HG03442 (cell line): Measurements from ENCODE around the gene PROB1.
"Not testable (repeated sequence)": the region's sequence is repeated elsewhere in the genome, so short reads cannot be mapped to it uniquely, and the experiment has no call there.

ENCODE experiments used
- ATAC-seq: cut with Tn5 transposase; IDR thresholded peaks from one replicate; pipeline ENCODE4 v1.9.1; 2021; ENCODE audit warnings: mild to moderate bottlenecking, moderate library complexity; ENCODE audit not compliant: unreplicated experiment

PROB1 gene

GRCh38 chr5:139392678-139393496 lies 2.0 kb downstream of the PROB1 start:
- ATAC-seq = peak; percentile 45

GRCh38 chr5:139392324-139392677 lies 2.6 kb downstream of the PROB1 start:
- ATAC-seq = no peak

GRCh38 chr5:139391570-139392323 lies 3.2 kb downstream of the PROB1 start:
- ATAC-seq = peak; percentile 0

DNA sequence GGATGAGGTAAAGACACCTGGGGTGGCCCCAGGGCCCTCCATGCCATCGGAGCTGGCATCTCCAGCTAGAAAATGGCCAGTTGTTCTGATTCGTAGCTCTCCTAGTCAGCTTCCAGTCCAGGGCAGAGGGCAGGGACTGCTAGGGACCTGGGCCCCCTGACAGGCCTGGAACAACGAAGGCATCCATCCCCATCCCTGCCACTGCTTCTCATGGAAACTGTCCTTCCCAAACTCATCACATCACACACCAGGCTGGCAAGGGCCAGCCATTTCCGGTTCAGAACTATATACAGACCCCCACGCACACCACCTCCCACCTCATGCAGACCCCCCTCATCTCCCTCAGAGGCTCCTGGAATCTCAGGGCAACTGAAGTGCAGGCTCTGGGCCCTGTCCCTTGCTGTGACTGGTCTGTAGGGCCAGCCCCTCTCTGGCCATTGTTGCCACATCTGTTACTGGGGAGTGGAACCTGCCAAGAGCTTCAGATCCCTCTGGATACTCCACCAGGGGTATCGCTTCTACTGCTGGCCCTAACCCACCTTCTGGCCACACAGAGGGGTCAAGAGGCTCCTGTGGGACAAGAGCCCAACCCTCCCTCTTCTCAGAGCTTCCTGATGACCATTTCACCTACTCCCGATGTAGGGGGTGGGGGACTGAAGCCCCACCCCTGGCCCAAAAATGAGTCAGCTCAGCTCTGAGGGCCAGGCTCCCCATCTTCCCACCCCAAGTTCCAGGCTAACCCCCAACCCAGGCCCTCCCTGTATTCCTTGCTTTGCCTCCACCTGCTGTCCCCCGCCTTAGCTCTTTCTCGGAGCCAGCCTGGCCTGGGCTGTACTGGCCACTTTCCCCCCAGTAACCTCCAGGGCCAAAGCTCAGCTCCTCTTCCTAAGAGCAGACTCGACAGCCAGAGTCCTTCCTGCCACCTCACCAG lies 4.0 kb downstream of the PROB1 start:
- ATAC-seq = no peak

- ATAC-seq = peak; percentile 38
Observed at GRCh38 chr5:139389701-139390638, 4.9 kb downstream of the PROB1 start, which contains the start of gene MZB1. TSS of gene MZB1 (minus strand) at chr5:139389913. CDS start at chr5:139389856, 57 bp downstream.

GRCh38 chr5:139388198-139388821 lies 6.6 kb downstream of the PROB1 start:
- ATAC-seq = no peak

DNA sequence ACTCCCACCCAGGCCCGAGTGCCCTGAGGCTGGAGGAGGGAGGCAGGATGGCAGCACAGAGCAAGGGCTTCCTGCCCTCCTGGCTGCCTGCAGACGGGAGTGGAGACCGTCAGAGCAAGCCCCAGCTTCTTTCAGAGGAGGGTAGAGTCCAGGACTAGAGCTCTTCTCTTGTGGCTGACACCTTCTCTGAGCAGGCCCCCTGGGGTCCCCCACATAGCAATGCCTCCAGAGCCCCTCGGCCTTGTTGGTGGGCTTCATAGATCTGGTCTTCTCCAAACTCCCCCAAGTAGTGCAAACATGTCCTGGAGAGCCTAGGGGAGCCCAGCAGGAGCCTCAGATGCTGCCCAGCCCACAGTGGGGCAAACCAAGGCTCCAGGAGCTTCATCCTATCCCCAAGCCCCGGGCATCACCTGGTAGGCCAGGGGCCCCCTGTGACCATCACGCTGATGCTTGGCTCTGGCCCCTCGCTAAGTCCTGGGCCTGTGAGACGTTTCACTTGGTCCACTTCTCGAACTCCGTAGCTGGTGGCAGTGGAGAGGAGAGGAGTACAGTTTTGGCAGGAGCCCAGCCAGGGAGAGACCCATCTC lies 7.2 kb downstream of the PROB1 start:
- ATAC-seq = no peak

DNA sequence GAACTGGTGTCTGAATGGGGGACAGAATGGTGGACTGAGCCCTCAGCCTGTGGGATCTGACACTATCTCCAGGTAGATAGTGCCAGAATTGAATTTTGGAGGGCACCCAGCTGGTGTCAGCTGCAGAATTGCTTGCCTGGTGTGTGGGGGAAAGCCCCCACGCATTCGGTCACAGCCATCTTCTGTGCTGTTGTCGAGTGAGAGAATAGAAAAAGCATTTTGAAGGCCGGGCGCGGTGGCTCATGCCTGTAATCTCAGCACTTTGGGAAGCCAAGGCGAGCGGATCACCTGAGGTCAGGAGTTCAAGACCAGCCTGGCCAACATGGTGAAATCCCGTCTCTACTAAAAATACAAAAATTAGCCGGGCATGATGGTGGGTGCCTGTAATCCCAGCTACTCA lies 7.9 kb downstream of the PROB1 start:
- not testable (repeated sequence) for ATAC-seq

- ATAC-seq = no peak
Observed at GRCh38 chr5:139386050-139386438, 8.9 kb downstream of the PROB1 start.

- no peak for ATAC-seq
Observed at GRCh38 chr5:139385061-139386049, 9.5 kb downstream of the PROB1 start.

GRCh38 chr5:139384591-139385051 lies 10.3 kb downstream of the PROB1 start:
- ATAC-seq = no peak

- ATAC-seq = no peak
Observed at GRCh38 chr5:139383993-139384590, 10.8 kb downstream of the PROB1 start.

- ATAC-seq = no peak
Observed at GRCh38 chr5:139383275-139383992, 11.5 kb downstream of the PROB1 start, which contains the start of gene SLC23A1. TSS of gene SLC23A1 (minus strand) at chr5:139383297. CDS start at chr5:139383253, 44 bp downstream.

DNA sequence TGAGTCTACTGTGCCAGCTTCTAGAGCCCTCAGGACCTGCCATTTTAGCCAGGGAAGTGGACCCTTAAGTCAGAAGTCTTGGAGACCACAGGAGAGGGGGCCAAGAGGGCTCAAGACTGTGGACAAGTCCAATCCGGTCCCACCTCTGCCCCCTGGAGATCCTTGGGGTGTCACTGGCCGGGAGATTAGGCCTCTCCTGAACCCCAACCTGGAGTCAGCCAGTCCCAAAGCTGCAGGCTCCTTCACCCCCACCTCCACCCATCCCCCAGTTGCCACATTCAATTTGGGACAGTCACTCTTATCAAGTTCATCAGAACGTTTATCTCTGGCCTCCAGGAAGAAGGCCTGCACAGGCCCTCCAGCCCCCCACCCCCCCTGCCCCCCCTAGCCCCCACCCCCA lies 12.1 kb downstream of the PROB1 start:
- no peak for ATAC-seq

DNA sequence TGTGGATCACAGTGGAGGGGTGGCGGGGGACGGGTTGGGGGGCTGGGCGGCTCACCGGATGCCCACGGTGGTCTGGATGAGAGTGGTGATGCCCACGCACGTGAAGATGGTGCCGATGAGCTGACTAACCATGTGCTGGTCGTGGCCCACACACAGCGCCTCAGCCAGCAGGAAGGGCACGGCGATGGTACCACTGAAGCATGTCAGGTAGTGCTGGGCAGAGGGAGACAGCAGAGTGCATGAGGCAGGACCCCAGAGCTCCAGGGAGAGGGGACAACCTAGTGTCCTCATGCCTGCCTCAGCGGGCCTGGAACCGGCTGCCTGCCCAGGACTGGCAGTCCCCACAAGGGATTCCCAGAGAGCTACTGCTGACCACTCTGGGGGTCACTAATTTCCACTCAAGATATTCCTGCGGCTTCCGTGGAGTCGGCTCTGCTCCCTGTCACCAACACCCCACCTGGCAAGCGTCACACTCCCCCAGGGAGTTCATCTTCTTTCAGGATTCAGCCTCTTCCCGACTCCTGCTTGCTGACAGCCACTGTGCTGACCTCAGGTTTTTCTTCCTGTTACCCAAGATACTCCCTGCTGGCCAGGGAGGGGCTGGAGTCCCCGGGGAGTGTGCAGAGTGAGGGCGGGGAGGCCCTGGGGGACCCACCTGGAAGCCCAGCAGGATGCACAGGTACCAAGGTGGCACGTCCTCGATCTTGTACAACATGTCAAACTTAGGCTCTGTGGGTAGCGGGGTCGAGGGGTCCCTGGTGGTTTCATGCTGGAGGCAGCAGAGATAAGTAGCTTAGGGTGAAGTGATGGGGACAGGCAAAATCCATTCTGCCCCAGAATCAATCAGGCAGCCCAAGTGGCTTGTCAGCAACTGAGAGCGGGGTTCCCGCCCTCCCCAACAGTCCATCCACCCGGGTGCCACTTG lies 12.8 kb downstream of the PROB1 start:
- ATAC-seq = no peak
